Neural crest cell (in vitro differentiated cells): ENCODE results near the gene TEDC2. TPM values are rescaled to one million over a fixed set of nuclear protein-coding genes. Genes with fewer than 3 reads are reported as not detected.

Experiments used
- DNase-seq: peaks from one replicate; pipeline ENCODE4 v3.0.0; 2021; ENCODE audit warnings: low read depth, mixed read lengths, low spot score
- H3K27ac Mint-ChIP-seq: one replicate; pipeline ENCODE4 v1.8.0; 2021; ENCODE audit warnings: mild to moderate bottlenecking, mixed read lengths; ENCODE audit not compliant: unreplicated experiment
- H3K27me3 Mint-ChIP-seq: 2 replicates; pipeline ENCODE4 v1.8.0; 2021; ENCODE audit warnings: low read depth, mild to moderate bottlenecking, mixed read lengths
- H3K36me3 Mint-ChIP-seq: 2 replicates; pipeline ENCODE4 v1.8.0; 2021; ENCODE audit warnings: low read depth, mild to moderate bottlenecking, mixed read lengths
- H3K4me1 Mint-ChIP-seq: 2 replicates; pipeline ENCODE4 v1.8.0; 2021; ENCODE audit warnings: mixed read lengths
- H3K4me3 Mint-ChIP-seq: one replicate; pipeline ENCODE4 v1.8.0; 2021; ENCODE audit warnings: mild to moderate bottlenecking, mixed read lengths
- H3K9me3 Mint-ChIP-seq: 2 replicates; pipeline ENCODE4 v1.8.0; 2021; ENCODE audit warnings: mixed read lengths
- CTCF ChIP-seq: fragments of 200-600 bp; sonication (generic); conservative IDR thresholded peaks from 2 replicates; pipeline ENCODE4 v1.5.0; 2021; ENCODE audit warnings: antibody characterized with exemption, mild to moderate bottlenecking
- total RNA-seq: library from RNA; stranded (reverse); gene quantifications from 2 replicates; pipeline ENCODE4 v1.2.1, GENCODE V29; 2021

TEDC2 gene
- total RNA-seq, 1 donor from 2014 or later = 66.5 TPM

DNA sequence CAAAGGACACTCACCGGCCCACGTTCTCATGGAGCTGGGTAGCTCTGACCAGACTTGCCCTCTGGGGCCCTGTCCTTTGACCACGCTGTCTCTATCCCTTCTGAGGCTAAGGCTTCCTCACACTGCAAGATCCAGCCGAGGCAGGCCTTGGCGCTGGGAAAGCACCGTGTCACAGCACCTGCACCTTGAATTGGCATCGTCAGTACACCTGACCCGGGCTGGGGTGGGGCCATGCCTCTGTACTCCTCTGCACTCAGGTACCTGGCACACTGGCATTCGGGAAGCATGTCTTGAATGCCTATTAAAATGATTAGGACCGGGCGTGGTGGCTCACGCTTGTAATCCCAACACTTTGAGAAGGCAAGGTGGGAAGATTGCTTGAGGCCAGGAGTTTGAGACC, 21.0 kb downstream of the TEDC2 start:
- peaks cover 8% of the 10 kb centered on the region for H3K27me3 Mint-ChIP-seq
- H3K36me3 Mint-ChIP-seq = no peaks in the 10 kb centered on the region
- DNase-seq = no peak
- no peak overlapping the region for H3K27ac Mint-ChIP-seq
- H3K4me1 Mint-ChIP-seq = peaks cover 29% of the 10 kb centered on the region
- no peaks in the 10 kb centered on the region for H3K9me3 Mint-ChIP-seq
- TF ChIP-seq CTCF = no peak
- H3K4me3 Mint-ChIP-seq = peak overlapping the region; percentile 23

- Mint-ChIP-seq H3K36me3 (no peaks in the 10 kb centered on the region), H3K27ac (no peak overlapping the region), H3K9me3 (no peaks in the 10 kb centered on the region), H3K27me3 (peaks cover 2% of the 10 kb centered on the region), H3K4me3 (no peak overlapping the region), H3K4me1 (peaks cover 25% of the 10 kb centered on the region)
- no peak for DNase-seq
- no peak for TF ChIP-seq CTCF
These were observed 21.8 kb downstream of the TEDC2 start for GRCh38 chr16:2481676-2482075.

GRCh38 chr16:2482249-2482648, 22.3 kb downstream of the TEDC2 start:
- TF ChIP-seq CTCF = no peak
- no peak for DNase-seq
- no peak overlapping the region for H3K27ac Mint-ChIP-seq
- H3K4me3 Mint-ChIP-seq = no peak overlapping the region
- H3K9me3 Mint-ChIP-seq = no peaks in the 10 kb centered on the region
- no peaks in the 10 kb centered on the region for H3K27me3 Mint-ChIP-seq
- H3K4me1 Mint-ChIP-seq = peaks cover 23% of the 10 kb centered on the region
- H3K36me3 Mint-ChIP-seq = no peaks in the 10 kb centered on the region

- Mint-ChIP-seq H3K9me3 (no peaks in the 10 kb centered on the region), H3K36me3 (no peaks in the 10 kb centered on the region), H3K27ac (no peak overlapping the region), H3K27me3 (no peaks in the 10 kb centered on the region), H3K4me3 (no peak overlapping the region), H3K4me1 (peaks cover 23% of the 10 kb centered on the region)
- DNase-seq = no peak
- TF ChIP-seq CTCF = no peak
These were observed 23.0 kb downstream of the TEDC2 start for GRCh38 chr16:2482708-2483534.

DNA sequence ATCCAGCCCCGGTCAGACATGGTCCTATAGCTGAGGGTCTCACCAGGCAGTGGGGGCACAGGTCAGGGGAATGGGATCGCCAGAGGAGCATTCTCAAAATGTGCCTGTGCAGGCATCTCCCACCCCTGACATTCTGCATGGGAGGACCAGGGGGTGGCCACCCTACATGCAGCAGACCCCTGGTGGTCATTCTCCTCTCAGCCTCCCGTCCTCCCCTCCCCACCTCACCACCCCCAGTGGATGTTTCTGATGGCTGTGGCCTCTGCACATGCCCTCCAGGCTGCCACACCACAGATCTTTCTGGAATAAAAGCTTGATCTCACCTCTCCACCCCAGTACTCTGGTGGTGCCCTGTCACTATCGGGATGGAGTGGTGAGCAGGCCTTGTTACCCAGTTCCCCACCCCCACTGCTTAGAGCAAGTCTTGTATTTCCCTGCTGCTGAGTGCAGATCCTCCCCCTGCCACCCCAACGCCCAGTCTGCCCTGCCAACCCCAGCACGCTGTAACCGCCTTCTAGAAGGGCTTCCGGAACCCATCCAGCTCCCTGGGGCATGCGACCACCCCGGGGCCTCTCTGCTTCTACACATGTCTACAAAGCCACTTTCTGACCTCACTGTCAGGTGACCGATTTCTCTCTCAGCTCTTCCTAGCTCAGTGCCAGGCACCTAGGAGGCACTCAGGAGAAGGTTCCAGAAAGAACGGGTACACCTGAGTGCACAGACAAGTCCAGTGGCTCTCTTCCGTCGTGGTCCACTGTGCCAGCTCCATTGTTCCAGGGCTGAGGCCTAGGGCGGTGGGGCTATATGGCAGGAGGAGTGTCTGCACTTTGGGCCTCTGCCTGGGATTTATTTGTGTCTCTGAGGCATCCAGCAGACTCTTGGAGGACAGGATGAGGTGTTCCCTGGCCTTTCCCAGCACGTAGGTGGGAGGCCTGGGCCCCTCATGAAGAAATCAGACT, 24.3 kb downstream of the TEDC2 start:
- H3K27me3 Mint-ChIP-seq = no peaks in the 10 kb centered on the region
- H3K27ac Mint-ChIP-seq = no peak overlapping the region
- no peak for TF ChIP-seq CTCF

More for the DNA sequence above, 24.3 kb downstream of the TEDC2 start:
- DNase-seq = no peak
- H3K4me1 Mint-ChIP-seq = peaks cover 23% of the 10 kb centered on the region
- H3K36me3 Mint-ChIP-seq = no peaks in the 10 kb centered on the region
- H3K9me3 Mint-ChIP-seq = no peaks in the 10 kb centered on the region
- H3K4me3 Mint-ChIP-seq = no peak overlapping the region
